H9 (cell line): ENCODE measurements around the gene ADAM8. TPM values are rescaled to one million over a fixed set of nuclear protein-coding genes. Genes with fewer than 3 reads are reported as not detected.

ENCODE experiments used
- DNase-seq: peaks from one replicate; pipeline ENCODE4 v3.0.0-alpha.2; 2017
- H2AFZ ChIP-seq: one replicate; pipeline ENCODE4 v1.6.1; 2013; ENCODE audit warnings: mild to moderate bottlenecking, low read length, control low read depth, moderate library complexity
- H2AK5ac ChIP-seq: 2 replicates; pipeline ENCODE4 v1.6.1; 2013; ENCODE audit warnings: low read length, control low read depth, mixed read lengths; ENCODE audit not compliant: insufficient read length
- H2BK120ac ChIP-seq: one replicate; pipeline ENCODE4 v1.6.1; 2013; ENCODE audit warnings: low read depth, mild to moderate bottlenecking, low read length, control low read depth, inconsistent platforms; ENCODE audit not compliant: poor library complexity, severe bottlenecking
- H2BK12ac ChIP-seq: 2 replicates; pipeline ENCODE4 v1.6.1; 2013; ENCODE audit warnings: low read length, control low read depth, mixed read lengths, low read depth; ENCODE audit not compliant: insufficient read length
- H2BK15ac ChIP-seq: 2 replicates; pipeline ENCODE4 v1.6.1; 2013; ENCODE audit warnings: low read depth, low read length, control low read depth
- H2BK20ac ChIP-seq: one replicate; pipeline ENCODE4 v1.6.1; 2013; ENCODE audit warnings: low read depth, mild to moderate bottlenecking, low read length, control low read depth, inconsistent platforms; ENCODE audit not compliant: poor library complexity, severe bottlenecking
- H2BK5ac ChIP-seq: 2 replicates; pipeline ENCODE4 v1.6.1; 2013; ENCODE audit warnings: low read length, control low read depth, mixed read lengths; ENCODE audit not compliant: insufficient read length
- H3K14ac ChIP-seq: 2 replicates; pipeline ENCODE4 v1.6.1; 2013; ENCODE audit warnings: low read length, control low read depth; ENCODE audit not compliant: insufficient read depth
- H3K18ac ChIP-seq: 2 replicates; pipeline ENCODE4 v1.6.1; 2013; ENCODE audit warnings: low read depth, mild to moderate bottlenecking, mixed read lengths, low read length, control low read depth; ENCODE audit not compliant: insufficient read length
- H3K23ac ChIP-seq: 2 replicates; pipeline ENCODE4 v1.6.1; 2013; ENCODE audit warnings: low read length, control low read depth, mixed read lengths, low read depth; ENCODE audit not compliant: insufficient read length
- H3K23me2 ChIP-seq: 2 replicates; pipeline ENCODE4 v1.6.1; 2013; ENCODE audit warnings: low read depth, mild to moderate bottlenecking, mixed read lengths, low read length, control low read depth; ENCODE audit not compliant: insufficient read length, poor library complexity, severe bottlenecking
- H3K27ac ChIP-seq: 2 replicates; pipeline ENCODE4 v1.5.1; 2013; ENCODE audit warnings: low read length, control low read depth, mixed read lengths, low read depth; ENCODE audit not compliant: insufficient read length
- H3K27me3 ChIP-seq: 2 replicates; pipeline ENCODE4 v1.6.1; 2013; ENCODE audit warnings: low read length, control low read depth, inconsistent platforms; ENCODE audit not compliant: insufficient read depth
- H3K4ac ChIP-seq: 2 replicates; pipeline ENCODE4 v1.6.1; 2013; ENCODE audit warnings: low read depth, mild to moderate bottlenecking, control low read depth, inconsistent platforms, low read length, moderate library complexity
- H3K4me1 ChIP-seq: 2 replicates; pipeline ENCODE4 v1.6.1; 2013; ENCODE audit warnings: low read length, control low read depth, inconsistent platforms; ENCODE audit not compliant: insufficient read depth
- H3K4me2 ChIP-seq: 2 replicates; pipeline ENCODE4 v1.6.1; 2013; ENCODE audit warnings: low read length, control low read depth, mixed read lengths; ENCODE audit not compliant: insufficient read length, insufficient read depth
- H3K56ac ChIP-seq: 2 replicates; pipeline ENCODE4 v1.6.1; 2013; ENCODE audit warnings: low read depth, mild to moderate bottlenecking, mixed read lengths, low read length, control low read depth; ENCODE audit not compliant: insufficient read length
- H3K79me1 ChIP-seq: 2 replicates; pipeline ENCODE4 v1.6.1; 2013; ENCODE audit warnings: low read depth, mild to moderate bottlenecking, moderate library complexity, low read length, control low read depth, inconsistent platforms; ENCODE audit not compliant: insufficient read depth, poor library complexity, severe bottlenecking
- H3K79me2 ChIP-seq: 2 replicates; pipeline ENCODE4 v1.6.1; 2013; ENCODE audit warnings: low read length, control low read depth, inconsistent platforms; ENCODE audit not compliant: insufficient read depth
- H3K9ac ChIP-seq: 2 replicates; pipeline ENCODE4 v1.6.1; 2013; ENCODE audit warnings: low read length, control low read depth, mixed read lengths; ENCODE audit not compliant: insufficient read length; ENCODE audit errors: extremely low read depth
- H3K9me3 ChIP-seq: one replicate; pipeline ENCODE4 v1.6.1; 2013; ENCODE audit warnings: low read depth, low read length, inconsistent platforms; ENCODE audit not compliant: control insufficient read depth
- H3T11ph ChIP-seq: one replicate; pipeline ENCODE4 v1.6.1; 2013; ENCODE audit warnings: mild to moderate bottlenecking, low read length, control low read depth, inconsistent platforms
- H4K20me1 ChIP-seq: one replicate; pipeline ENCODE4 v1.6.1; 2013; ENCODE audit not compliant: control insufficient read depth, insufficient read length, insufficient read depth
- H4K5ac ChIP-seq: 2 replicates; pipeline ENCODE4 v1.6.1; 2013; ENCODE audit warnings: low read depth, mild to moderate bottlenecking, mixed read lengths, low read length, control low read depth; ENCODE audit not compliant: insufficient read length
- H4K8ac ChIP-seq: replicated peaks from 2 replicates; pipeline ENCODE4 v1.6.1; 2013; ENCODE audit warnings: low read length, control low read depth, mixed read lengths, low read depth; ENCODE audit not compliant: insufficient read length
- H4K91ac ChIP-seq: 2 replicates; pipeline ENCODE4 v1.6.1; 2013; ENCODE audit warnings: low read depth, mild to moderate bottlenecking, moderate library complexity, mixed read lengths, low read length, control low read depth; ENCODE audit not compliant: insufficient read length
- H3K27ac Mint-ChIP-seq, 3 experiments: 2 replicates in 2 of 3; 3 replicates in 1 of 3; pipeline ENCODE4 v1.8.0; 2020 to 2021; ENCODE audit warnings: mixed read lengths in 3 of 3, mild to moderate bottlenecking in 1 of 3, moderate library complexity in 1 of 3
- H3K27me3 Mint-ChIP-seq: 2 replicates; pipeline ENCODE4 v1.8.0; 2021; ENCODE audit warnings: low read depth, mild to moderate bottlenecking, moderate library complexity, mixed read lengths
- H3K36me3 Mint-ChIP-seq, 3 experiments: 2 replicates in 2 of 3; 3 replicates in 1 of 3; pipeline ENCODE4 v1.8.0; 2020 to 2021; ENCODE audit warnings: low read depth in 3 of 3, mixed read lengths in 3 of 3; ENCODE audit not compliant: insufficient read depth in 1 of 3
- H3K4me1 Mint-ChIP-seq, 2 experiments: 2 replicates each; pipeline ENCODE4 v1.8.0; 2020; ENCODE audit warnings: mixed read lengths in 2 of 2
- H3K4me3 Mint-ChIP-seq, 2 experiments: 2 replicates in 1 of 2; 3 replicates in 1 of 2; pipeline ENCODE4 v1.8.0; 2020 to 2021; ENCODE audit warnings: mild to moderate bottlenecking in 2 of 2, mixed read lengths in 2 of 2, moderate library complexity in 1 of 2
- H3K9me3 Mint-ChIP-seq, 2 experiments: 2 replicates in 1 of 2; 3 replicates in 1 of 2; pipeline ENCODE4 v1.8.0; 2020; ENCODE audit warnings: mild to moderate bottlenecking in 2 of 2, mixed read lengths in 2 of 2, moderate library complexity in 1 of 2
- CTCF ChIP-seq: fragments of 200-600 bp; sonication (generic); conservative IDR thresholded peaks from 3 replicates; pipeline ENCODE4 v1.8.0; 2021; ENCODE audit warnings: antibody characterized with exemption, mild to moderate bottlenecking
- WGBS: extraction: QIAGEN DNeasy Blood & Tissue Kit; methylation state at CpG from one replicate; pipeline ENCODE4 v1.1.7; 2013; ENCODE audit warnings: missing lambda C conversion rate, low lambda C conversion rate, mixed read lengths; ENCODE audit not compliant: insufficient read length; ENCODE audit errors: extremely low coverage; 5-methylcytosine and 5-hydroxymethylcytosine counted together
- total RNA-seq: library from RNA; stranded (reverse); gene quantifications from 2 replicates; pipeline ENCODE4 v1.2.1, GENCODE V29; 2021

ADAM8 gene
- total RNA-seq, 1 experiment from 2014 or later: 5.4 TPM

GRCh38 chr10:133295426-133296320 lies 19.0 kb upstream of the ADAM8 start:
- Histone ChIP-seq H4K8ac (no peak overlapping the region), H3K4me1 (no peaks in the 10 kb centered on the region), H3K27me3 (no peaks in the 10 kb centered on the region), H3K23ac (no peak overlapping the region), H3K4ac (no peak overlapping the region), H2BK120ac (no peak overlapping the region), H2BK15ac (no peak overlapping the region), H3K56ac (no peak overlapping the region), H2BK5ac (no peak overlapping the region), H3K14ac (no peak overlapping the region), H2BK12ac (no peak overlapping the region), H2BK20ac (no peak overlapping the region), H2AFZ (no peak overlapping the region), H3K9ac (no peak overlapping the region), H3K9me3 (no peaks in the 10 kb centered on the region), H3K79me1 (no peaks in the 10 kb centered on the region), H4K91ac (no peak overlapping the region), H3K18ac (no peak overlapping the region), H4K20me1 (no peaks in the 10 kb centered on the region), H3K79me2 (no peaks in the 10 kb centered on the region), H3K27ac (no peak overlapping the region), H4K5ac (no peak overlapping the region), H3K4me2 (no peak overlapping the region), H3K23me2 (no peaks in the 10 kb centered on the region), H2AK5ac (no peak overlapping the region), H3T11ph (no peak overlapping the region)
- no peaks in the 10 kb centered on the region for H3K9me3 Mint-ChIP-seq
- H3K27ac Mint-ChIP-seq: no peak overlapping the region
- H3K4me3 Mint-ChIP-seq: no peak overlapping the region
- no CpG with 5 or more reads among the region's 42 CpGs for WGBS
- H3K36me3 Mint-ChIP-seq: peaks cover 25 to 79% (median 71%) of the 10 kb centered on the region in 3 experiments
- no peaks in the 10 kb centered on the region for H3K4me1 Mint-ChIP-seq
- no peak for TF ChIP-seq CTCF
- no peaks in the 10 kb centered on the region for H3K27me3 Mint-ChIP-seq
- DNase-seq: no peak
